CD14-positive monocyte (primary cell): ENCODE results near the gene NRIP2. TPM values are rescaled to one million over a fixed set of nuclear protein-coding genes. Genes with fewer than 3 reads are reported as not detected.
A peak's percentile ranks its signal among the peaks of the same experiment; 100 is the strongest.

Experiments
- DNase-seq, 3 donors: peaks; one replicate each; pipeline ENCODE4 v3.0.0-alpha.2; 2011 to 2022
- H2AFZ ChIP-seq: 2 replicates; pipeline ENCODE4 v1.6.0; 2012; ENCODE audit warnings: mild to moderate bottlenecking, low read depth, low read length, inconsistent platforms; ENCODE audit not compliant: insufficient read depth, poor library complexity, severe bottlenecking
- H3K27ac ChIP-seq, 2 donors: 1 replicate in 1 of 2; 2 replicates in 1 of 2; pipeline ENCODE4 v1.5.1; 2012 to 2013; ENCODE audit warnings: low read length in 2 of 2, control low read depth in 1 of 2, inconsistent platforms in 1 of 2, low read depth in 1 of 2, mild to moderate bottlenecking in 1 of 2
- H3K27me3 ChIP-seq, 2 donors: one replicate each; pipeline versions ENCODE4 v1.6.0 to v1.6.1; 2011 to 2013; ENCODE audit warnings: low read length in 2 of 2; ENCODE audit not compliant: control insufficient read depth in 2 of 2, insufficient read depth in 2 of 2
- H3K36me3 ChIP-seq, 2 donors: replicated peaks in 1 of 2; 1 replicate in 1 of 2; 2 replicates in 1 of 2; pipeline versions ENCODE4 v1.5.1 to v1.6.1; 2012 to 2013; ENCODE audit warnings: low read length in 2 of 2, control low read depth in 1 of 2, inconsistent platforms in 1 of 2, mild to moderate bottlenecking in 1 of 2; ENCODE audit not compliant: insufficient read depth in 2 of 2, control insufficient read depth in 1 of 2
- H3K4me1 ChIP-seq, 2 donors: 1 replicate in 1 of 2; 2 replicates in 1 of 2; pipeline versions ENCODE4 v1.5.1 to v1.6.1; 2012 to 2013; ENCODE audit warnings: low read length in 2 of 2, control low read depth in 1 of 2, inconsistent platforms in 1 of 2, mild to moderate bottlenecking in 1 of 2, moderate library complexity in 1 of 2; ENCODE audit not compliant: insufficient read depth in 2 of 2, control insufficient read depth in 1 of 2
- H3K4me2 ChIP-seq: replicated peaks from 2 replicates; pipeline ENCODE3; 2012; ENCODE audit warnings: low read length, moderate library complexity, mild to moderate bottlenecking; ENCODE audit not compliant: poor library complexity, severe bottlenecking; ENCODE audit errors: extremely low read depth
- H3K4me3 ChIP-seq, 3 experiments: fragments of 200-600 bp in 1 of 3; sonication (generic) in 1 of 3; replicated peaks in 1 of 3; 1 replicate in 2 of 3; 2 replicates in 1 of 3; pipeline ENCODE4 v1.5.1; 2011 to 2013; ENCODE audit warnings: low read length in 3 of 3, mild to moderate bottlenecking in 3 of 3, control low read depth in 2 of 3, low read depth in 2 of 3, inconsistent platforms in 1 of 3, moderate library complexity in 1 of 3
- H3K79me2 ChIP-seq: 2 replicates; pipeline ENCODE4 v1.6.0; 2012; ENCODE audit warnings: mild to moderate bottlenecking, control low read depth, inconsistent platforms, low read length, moderate library complexity; ENCODE audit not compliant: insufficient read depth
- H3K9ac ChIP-seq: 2 replicates; pipeline ENCODE4 v1.6.0; 2017; ENCODE audit warnings: low read length, mild to moderate bottlenecking; ENCODE audit not compliant: insufficient read depth, poor library complexity, severe bottlenecking
- H3K9me3 ChIP-seq, 2 donors: replicated peaks in 1 of 2; 1 replicate in 1 of 2; 2 replicates in 1 of 2; pipeline versions ENCODE4 v1.5.1 to v1.6.1; 2012 to 2013; ENCODE audit warnings: low read length in 2 of 2, control low read depth in 1 of 2; ENCODE audit not compliant: control insufficient read depth in 1 of 2, insufficient read depth in 1 of 2
- H4K20me1 ChIP-seq: 2 replicates; pipeline ENCODE4 v1.6.0; 2012; ENCODE audit warnings: mild to moderate bottlenecking, low read length, control low read depth, moderate library complexity; ENCODE audit not compliant: insufficient read depth
- H3K27ac Mint-ChIP-seq, 7 donors: one replicate each; pipeline ENCODE4 v1.8.0; 2020; ENCODE audit warnings: mild to moderate bottlenecking in 7 of 7, mixed read lengths in 7 of 7, moderate library complexity in 6 of 7, inconsistent platforms in 2 of 7
- H3K27me3 Mint-ChIP-seq, 3 donors: one replicate each; pipeline ENCODE4 v1.8.0; 2021 to 2022; ENCODE audit warnings: low read depth in 3 of 3, mild to moderate bottlenecking in 3 of 3, mixed read lengths in 3 of 3, moderate library complexity in 3 of 3, inconsistent platforms in 1 of 3
- H3K36me3 Mint-ChIP-seq, 2 donors: one replicate each; pipeline ENCODE4 v1.8.0; 2020; ENCODE audit warnings: mixed read lengths in 2 of 2, inconsistent platforms in 1 of 2, mild to moderate bottlenecking in 1 of 2
- H3K4me1 Mint-ChIP-seq: one replicate; pipeline ENCODE4 v1.8.0; 2020; ENCODE audit warnings: mild to moderate bottlenecking, mixed read lengths
- H3K4me3 Mint-ChIP-seq, 2 donors: one replicate each; pipeline ENCODE4 v1.8.0; 2020; ENCODE audit warnings: mild to moderate bottlenecking in 2 of 2, mixed read lengths in 2 of 2, moderate library complexity in 1 of 2
- H3K9me3 Mint-ChIP-seq, 7 donors: one replicate each; pipeline ENCODE4 v1.8.0; 2020 to 2022; ENCODE audit warnings: mixed read lengths in 7 of 7, mild to moderate bottlenecking in 6 of 7, moderate library complexity in 6 of 7, inconsistent platforms in 2 of 7
- CTCF ChIP-seq: fragments of 200-600 bp; IDR thresholded peaks from one replicate; pipeline ENCODE4 v1.8.0; 2022; ENCODE audit warnings: antibody characterized with exemption, mild to moderate bottlenecking
- WGBS: methylation state at CpG from one replicate; pipeline ENCODE4 v1.1.5; 2013; ENCODE audit warnings: missing lambda C conversion rate; ENCODE audit not compliant: insufficient coverage; 5-methylcytosine and 5-hydroxymethylcytosine counted together
- intact Hi-C, 2 donors: fragments of 100-400 bp; cut with micrococcal nuclease; formaldehyde crosslinking; loops; one replicate each; pipeline versions ENCODE4 v1.15.0 to v1.15.1; 2023
- polyA plus RNA-seq, 3 donors: library from polyadenylated mRNA; depleted of rRNA in 1 of 3; unstranded in 2 of 3; stranded (reverse) in 1 of 3; fragments of 300-500 nt in 2 of 3; fragments of >200 nt in 1 of 3; fragmentation: Illumina TruSeq in 2 of 3; gene quantifications; 1 replicate in 2 of 3; 2 replicates in 1 of 3; pipeline ENCODE4 v1.2.3, GENCODE V29; 2012 to 2021

NRIP2 gene
- polyA plus RNA-seq, 3 donors: 0.19 to 0.24 TPM; not detected in 1

GRCh38 chr12:2794191-2794735 lies 40.6 kb downstream of the NRIP2 start:
- Histone ChIP-seq H3K27me3 (peaks cover 8 to 22% of the 10 kb centered on the region in 2 donors), H3K9ac (peak overlapping the region; percentile 60), H3K27ac (no peak overlapping the region), H3K4me1 (peaks cover 15 to 28% of the 10 kb centered on the region in 2 donors), H3K4me3 (peak overlapping the region; percentile 39 to 95 (median 43)), H4K20me1 (peaks cover 10% of the 10 kb centered on the region), H3K79me2 (peaks cover 4% of the 10 kb centered on the region), H3K4me2 (peak overlapping the region; percentile 99), H2AFZ (peak overlapping the region; percentile 94), H3K9me3 (no peaks in the 10 kb centered on the region), H3K36me3 (peaks cover 7 to 20% of the 10 kb centered on the region in 2 donors)
- Mint-ChIP-seq H3K4me3 (peak overlapping the region; percentile 82), H3K27me3 (peaks cover 18 to 27% (median 19%) of the 10 kb centered on the region in 3 donors), H3K9me3 (peaks cover 0 to 5% (median 0%) of the 10 kb centered on the region in 7 donors), H3K4me1 (peaks cover 22% of the 10 kb centered on the region), H3K36me3 (peaks cover 10 to 19% of the 10 kb centered on the region in 2 donors), H3K27ac (no peak overlapping the region)
- TF ChIP-seq CTCF: no peak
- 3% methylated on average over 46 of the region's 49 CpGs for WGBS
- no peak for DNase-seq
- intact Hi-C loops: loop anchor here in 1 of 2 donors (2.0 kb wide), 1 partner anchor 19 kb away; the partner anchor contains the start of gene ITFG2

- Histone ChIP-seq H3K36me3 (peaks cover 1 to 13% of the 10 kb centered on the region in 2 donors), H3K9me3 (no peaks in the 10 kb centered on the region), H3K79me2 (peaks cover 4% of the 10 kb centered on the region), H4K20me1 (peaks cover 10% of the 10 kb centered on the region), H3K9ac (no peak overlapping the region), H3K4me2 (peak overlapping the region; percentile 99), H3K4me3 (no peak overlapping the region), H3K4me1 (peaks cover 15 to 28% of the 10 kb centered on the region in 2 donors), H3K27me3 (peaks cover 8 to 22% of the 10 kb centered on the region in 2 donors), H3K27ac (no peak overlapping the region), H2AFZ (peak overlapping the region; percentile 94)
- Mint-ChIP-seq H3K4me1 (peaks cover 22% of the 10 kb centered on the region), H3K9me3 (peaks cover 0 to 5% (median 0%) of the 10 kb centered on the region in 7 donors), H3K4me3 (peak overlapping the region; percentile 12 to 82), H3K27ac (no peak overlapping the region), H3K36me3 (peaks cover 3 to 12% of the 10 kb centered on the region in 2 donors), H3K27me3 (peaks cover 18 to 27% (median 19%) of the 10 kb centered on the region in 3 donors)
- 95% methylated on average over 10 of the region's 21 CpGs for WGBS
- no peak for TF ChIP-seq CTCF
- intact Hi-C loops: no loop called here
- DNase-seq: no peak
Measured at GRCh38 chr12:2793561-2793960, 41.3 kb downstream of the NRIP2 start.
